BJ (cell line): ENCODE measurements around the gene PAK3. TPM values are rescaled to one million over a fixed set of nuclear protein-coding genes. Genes with fewer than 3 reads are reported as not detected.

Source experiments
- CTCF ChIA-PET: fragments of 350-600 bp; formaldehyde crosslinking; extraction: SDS; loops from one replicate; lab custom pipeline; 2021; ENCODE audit warnings: antibody characterized with exemption, inconsistent platforms; lab: Yijun Ruan, JAX
- POLR2A ChIA-PET: fragments of 300-600 bp; sonication (Branson Sonifier 250); formaldehyde crosslinking; extraction: SDS; loops from one replicate; lab custom pipeline; 2021; ENCODE audit warnings: antibody characterized with exemption; lab: Charles Lee
- DNase-seq: peaks from one replicate; pipeline ENCODE4 v3.0.0-alpha.2; 2011; ENCODE audit warnings: low read depth
- H3K27me3 ChIP-seq: 2 replicates; pipeline ENCODE4 v1.6.0; 2011; ENCODE audit warnings: low read length; ENCODE audit not compliant: control insufficient read depth, insufficient read depth
- H3K36me3 ChIP-seq: 2 replicates; pipeline ENCODE4 v1.5.1; 2011; ENCODE audit warnings: low read length; ENCODE audit not compliant: control insufficient read depth, insufficient read depth
- H3K4me3 ChIP-seq: 2 replicates; pipeline ENCODE4 v1.5.1; 2011; ENCODE audit warnings: low read depth, mild to moderate bottlenecking, control low read depth, low read length
- polyA plus RNA-seq: library from polyadenylated mRNA; depleted of rRNA; stranded (reverse); fragments of >200 nt; gene quantifications from 2 replicates; pipeline ENCODE4 v1.2.3, GENCODE V29; 2011
- TF ChIP-seq, protein P1 (sequence below): IDR thresholded peaks from 2 replicates; pipeline ENCODE4 v1.5.1; 2011; ENCODE audit warnings: low read depth, mild to moderate bottlenecking, control low read depth, inconsistent platforms, low read length, moderate library complexity; ENCODE audit not compliant: insufficient read depth

PAK3 gene
- polyA plus RNA-seq, 1 experiment, result 0.16 TPM

DNA sequence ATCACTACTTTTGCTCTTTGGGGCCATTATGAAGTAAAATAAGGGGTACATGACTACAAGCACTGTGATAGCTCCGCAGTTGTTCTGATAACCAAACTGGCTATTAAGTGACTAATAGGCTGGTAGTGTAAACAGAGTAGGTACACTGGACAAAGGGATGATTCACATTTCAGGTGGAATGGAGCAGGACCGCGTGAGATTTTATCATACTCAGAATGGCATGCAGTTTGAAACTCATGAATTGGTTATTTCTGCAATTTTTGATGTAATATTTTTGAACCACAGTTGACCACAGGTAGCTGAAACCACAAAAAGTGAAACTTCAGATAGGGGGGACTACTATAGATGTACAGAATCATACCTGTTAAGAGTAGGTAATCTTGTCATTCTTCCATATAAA is 55.8 kb downstream of the PAK3 start:
- TF ChIP-seq, protein P1, sequence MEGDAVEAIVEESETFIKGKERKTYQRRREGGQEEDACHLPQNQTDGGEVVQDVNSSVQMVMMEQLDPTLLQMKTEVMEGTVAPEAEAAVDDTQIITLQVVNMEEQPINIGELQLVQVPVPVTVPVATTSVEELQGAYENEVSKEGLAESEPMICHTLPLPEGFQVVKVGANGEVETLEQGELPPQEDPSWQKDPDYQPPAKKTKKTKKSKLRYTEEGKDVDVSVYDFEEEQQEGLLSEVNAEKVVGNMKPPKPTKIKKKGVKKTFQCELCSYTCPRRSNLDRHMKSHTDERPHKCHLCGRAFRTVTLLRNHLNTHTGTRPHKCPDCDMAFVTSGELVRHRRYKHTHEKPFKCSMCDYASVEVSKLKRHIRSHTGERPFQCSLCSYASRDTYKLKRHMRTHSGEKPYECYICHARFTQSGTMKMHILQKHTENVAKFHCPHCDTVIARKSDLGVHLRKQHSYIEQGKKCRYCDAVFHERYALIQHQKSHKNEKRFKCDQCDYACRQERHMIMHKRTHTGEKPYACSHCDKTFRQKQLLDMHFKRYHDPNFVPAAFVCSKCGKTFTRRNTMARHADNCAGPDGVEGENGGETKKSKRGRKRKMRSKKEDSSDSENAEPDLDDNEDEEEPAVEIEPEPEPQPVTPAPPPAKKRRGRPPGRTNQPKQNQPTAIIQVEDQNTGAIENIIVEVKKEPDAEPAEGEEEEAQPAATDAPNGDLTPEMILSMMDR, result no peak
- ChIA-PET CTCF (no interaction called here), POLR2A (no interaction called here)
- no peaks in the 10 kb centered on the region for H3K27me3 ChIP-seq
- no peak overlapping the region for H3K4me3 ChIP-seq
- DNase-seq, result no peak
- no peaks in the 10 kb centered on the region for H3K36me3 ChIP-seq

DNA sequence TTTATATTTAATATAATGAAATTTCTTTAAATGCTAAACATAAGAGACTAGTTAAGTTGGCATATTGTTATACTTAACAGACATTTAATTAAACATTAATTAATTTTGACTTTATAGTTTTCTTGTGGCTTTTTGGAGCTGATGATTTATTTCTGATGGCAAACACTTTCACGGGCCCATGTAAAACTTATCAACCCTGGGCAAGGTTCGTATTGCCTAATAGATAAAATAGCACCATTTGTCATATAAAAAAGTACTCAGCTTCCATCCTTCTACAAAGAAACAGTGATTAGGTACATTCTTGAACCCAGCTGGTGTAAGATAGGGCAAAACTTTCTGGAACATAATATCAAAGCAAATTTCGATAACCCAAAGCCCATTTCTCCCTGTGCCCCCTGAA is 63.2 kb downstream of the PAK3 start:
- Histone ChIP-seq H3K27me3 (no peaks in the 10 kb centered on the region), H3K4me3 (no peak overlapping the region), H3K36me3 (no peaks in the 10 kb centered on the region)
- ChIA-PET CTCF (no interaction called here), POLR2A (no interaction called here)
- TF ChIP-seq, protein P1, result no peak
- DNase-seq, result no peak

DNA sequence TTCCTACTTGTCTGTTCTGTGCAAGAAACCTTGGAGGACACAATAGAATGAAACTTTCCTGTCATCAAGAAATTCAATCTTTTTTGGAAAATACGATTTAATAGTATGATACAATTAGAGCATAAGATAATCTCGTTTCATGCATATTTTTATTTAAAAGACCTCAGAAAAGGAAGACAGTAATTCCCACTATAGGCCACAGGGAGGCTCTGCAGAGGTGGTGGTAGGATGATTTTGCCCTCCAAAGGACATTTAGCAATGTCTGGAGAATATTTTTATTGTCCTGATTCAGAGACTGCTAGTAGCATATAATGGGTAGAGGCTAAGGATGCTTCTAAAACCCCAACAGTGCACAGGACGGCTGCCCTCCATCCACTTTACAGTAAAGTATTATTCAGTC is 68.7 kb downstream of the PAK3 start:
- H3K27me3 ChIP-seq, result no peaks in the 10 kb centered on the region
- TF ChIP-seq, protein P1, result peak; percentile 17; the same call in 1 of the 2 replicates
- DNase-seq, result no peak
- POLR2A ChIA-PET, result no interaction called here
- H3K36me3 ChIP-seq, result no peaks in the 10 kb centered on the region
- CTCF ChIA-PET, result no interaction called here
- H3K4me3 ChIP-seq, result no peak overlapping the region

DNA sequence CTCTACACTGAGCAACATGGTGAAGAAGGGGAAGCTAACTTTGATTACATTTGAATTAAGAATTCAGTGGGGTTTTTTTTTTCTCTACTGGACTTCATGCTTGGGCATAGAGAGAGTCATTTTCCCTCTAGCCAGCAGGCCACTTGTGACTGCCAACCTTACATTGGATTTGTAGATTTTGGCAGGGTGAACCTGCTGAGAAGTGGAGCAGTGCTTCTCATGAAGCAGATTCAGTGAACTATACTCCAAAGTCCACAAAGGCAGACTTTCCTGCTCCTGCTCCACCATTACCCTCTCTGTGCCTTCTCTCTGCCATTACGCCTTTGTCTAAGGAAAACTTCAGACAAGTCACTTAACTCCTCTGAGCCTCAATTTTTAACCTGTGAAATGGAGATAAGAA is 69.9 kb downstream of the PAK3 start:
- ChIA-PET CTCF (no interaction called here), POLR2A (no interaction called here)
- TF ChIP-seq, protein P1, result no peak
- H3K27me3 ChIP-seq, result no peaks in the 10 kb centered on the region
- DNase-seq, result no peak
- no peaks in the 10 kb centered on the region for H3K36me3 ChIP-seq
- H3K4me3 ChIP-seq, result no peak overlapping the region

DNA sequence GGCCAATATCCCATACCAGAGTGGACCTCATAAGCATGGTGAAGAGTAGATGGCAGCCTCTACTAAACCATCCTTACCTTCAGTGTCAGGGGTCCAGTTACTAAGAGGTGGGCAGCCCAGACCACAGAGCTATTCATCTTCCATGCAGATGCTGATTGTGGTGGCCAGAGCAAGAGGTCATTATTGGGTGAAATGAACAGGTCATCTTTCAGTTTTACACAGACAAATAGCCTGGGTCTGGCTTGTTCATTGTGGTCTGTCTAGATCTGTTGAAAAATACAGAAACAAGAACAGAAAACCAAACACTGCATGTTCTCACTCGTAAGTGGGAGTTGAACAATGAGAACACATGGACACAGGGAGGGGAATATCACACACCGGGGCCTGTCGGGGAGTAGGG is 71.3 kb downstream of the PAK3 start:
- CTCF ChIA-PET, result no interaction called here
- POLR2A ChIA-PET, result no interaction called here
- DNase-seq, result no peak
- Histone ChIP-seq H3K27me3 (no peaks in the 10 kb centered on the region), H3K4me3 (no peak overlapping the region), H3K36me3 (no peaks in the 10 kb centered on the region)
- TF ChIP-seq, protein P1, result no peak
